ENCODE results near the gene KIRREL3.

KIRREL3 gene

DNA sequence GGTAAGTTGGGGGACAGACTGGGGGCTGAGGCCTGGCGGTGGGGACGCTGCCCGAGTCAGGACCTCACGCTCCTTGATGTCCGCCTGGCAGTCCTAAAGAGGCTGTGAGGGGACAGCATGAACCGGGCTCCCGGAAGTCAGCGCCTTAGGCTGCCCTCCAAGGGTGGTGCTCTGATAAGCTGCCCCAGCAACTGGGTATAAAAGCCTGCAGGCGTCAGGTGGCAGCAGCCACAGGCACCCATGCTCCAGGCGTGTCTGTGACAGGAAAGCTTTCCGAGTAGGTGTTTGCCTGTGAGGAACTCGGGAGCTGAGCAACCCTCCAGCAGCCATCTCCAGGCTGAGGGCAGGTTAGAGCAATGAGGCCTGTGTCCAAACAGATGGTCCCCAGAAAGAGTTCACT, 592.1 kb downstream of the KIRREL3 start:
- Histone ChIP-seq H3K4me1 (ENCODE audit: low read depth, poor library complexity, severe bottlenecking) (no peaks in the 10 kb centered on the region), H3K79me2 (ENCODE audit: insufficient read depth, low read depth) (no peaks in the 10 kb centered on the region), H3K4me2 (no peak overlapping the region), H3K9ac (no peak overlapping the region), H3K27me3 (ENCODE audit: insufficient read depth, low read depth) (no peaks in the 10 kb centered on the region), H3K27ac (no peak overlapping the region), H4K20me1 (ENCODE audit: insufficient read depth) (no peaks in the 10 kb centered on the region), H3K4me3 (IDR thresholded peaks at IDR 0.05; ENCODE audit: insufficient read depth, low read depth, low read length) (no peak overlapping the region), H2AFZ (ENCODE audit: low read depth) (no peak overlapping the region), H3K36me3 (ENCODE audit: insufficient read depth) (no peaks in the 10 kb centered on the region)
- TF ChIP-seq, protein P1, sequence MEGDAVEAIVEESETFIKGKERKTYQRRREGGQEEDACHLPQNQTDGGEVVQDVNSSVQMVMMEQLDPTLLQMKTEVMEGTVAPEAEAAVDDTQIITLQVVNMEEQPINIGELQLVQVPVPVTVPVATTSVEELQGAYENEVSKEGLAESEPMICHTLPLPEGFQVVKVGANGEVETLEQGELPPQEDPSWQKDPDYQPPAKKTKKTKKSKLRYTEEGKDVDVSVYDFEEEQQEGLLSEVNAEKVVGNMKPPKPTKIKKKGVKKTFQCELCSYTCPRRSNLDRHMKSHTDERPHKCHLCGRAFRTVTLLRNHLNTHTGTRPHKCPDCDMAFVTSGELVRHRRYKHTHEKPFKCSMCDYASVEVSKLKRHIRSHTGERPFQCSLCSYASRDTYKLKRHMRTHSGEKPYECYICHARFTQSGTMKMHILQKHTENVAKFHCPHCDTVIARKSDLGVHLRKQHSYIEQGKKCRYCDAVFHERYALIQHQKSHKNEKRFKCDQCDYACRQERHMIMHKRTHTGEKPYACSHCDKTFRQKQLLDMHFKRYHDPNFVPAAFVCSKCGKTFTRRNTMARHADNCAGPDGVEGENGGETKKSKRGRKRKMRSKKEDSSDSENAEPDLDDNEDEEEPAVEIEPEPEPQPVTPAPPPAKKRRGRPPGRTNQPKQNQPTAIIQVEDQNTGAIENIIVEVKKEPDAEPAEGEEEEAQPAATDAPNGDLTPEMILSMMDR (conservative IDR thresholded peaks at IDR 0.05; ENCODE audit: low read depth, low read length): no peak

DNA sequence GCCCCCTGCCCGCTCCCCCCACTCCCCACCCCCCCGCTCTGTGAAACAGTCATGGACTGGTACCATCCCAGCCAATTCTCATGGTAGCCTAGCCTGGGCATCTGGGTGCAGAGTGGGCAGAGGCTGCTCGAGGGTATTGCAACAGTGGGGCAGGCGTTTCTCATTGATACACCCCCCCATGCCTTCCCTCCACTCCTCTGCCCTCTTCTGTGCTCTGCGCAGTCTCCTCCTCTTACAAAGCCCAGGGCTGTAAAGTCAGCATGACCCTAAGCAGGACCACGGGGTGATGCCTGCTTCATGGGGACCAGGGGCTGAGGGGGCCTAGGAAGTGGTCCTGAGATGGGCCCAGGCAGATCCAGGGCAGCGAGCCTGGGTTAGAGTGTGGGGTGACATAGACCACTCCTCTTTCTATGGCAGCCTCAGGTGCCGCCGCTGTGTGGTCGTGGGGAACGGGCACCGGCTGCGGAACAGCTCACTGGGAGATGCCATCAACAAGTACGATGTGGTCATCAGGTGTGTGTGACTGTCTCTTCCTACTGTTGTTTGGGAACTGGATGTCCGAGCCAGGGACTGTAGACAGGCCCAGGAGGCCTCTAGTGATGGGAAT, 592.8 kb downstream of the KIRREL3 start:
- H3K27me3 ChIP-seq (ENCODE audit: insufficient read depth, low read depth): no peaks in the 10 kb centered on the region
- TF ChIP-seq, protein P1 (conservative IDR thresholded peaks at IDR 0.05; ENCODE audit: low read depth, low read length): no peak

DNA sequence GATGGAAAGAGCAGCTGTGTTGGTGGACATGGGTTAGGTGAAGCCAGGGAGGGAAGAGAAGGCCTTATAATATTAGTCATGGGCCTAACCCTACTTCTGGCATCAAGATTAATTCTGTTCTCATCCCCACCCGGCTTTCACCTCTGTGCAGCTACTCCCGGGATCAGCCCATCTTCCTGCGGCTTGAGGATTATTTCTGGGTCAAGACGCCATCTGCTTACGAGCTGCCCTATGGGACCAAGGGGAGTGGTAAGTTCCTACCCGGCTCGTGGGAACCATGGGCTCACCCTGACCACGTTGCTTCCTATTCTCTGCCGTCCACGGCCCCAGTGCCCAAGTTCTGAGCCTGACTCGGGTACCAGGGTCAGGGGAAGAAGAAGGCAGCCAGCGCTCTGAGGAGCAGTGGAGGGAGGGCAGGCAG, 593.5 kb downstream of the KIRREL3 start:
- H3K4me2 ChIP-seq: no peak overlapping the region

More for the DNA sequence above, 592.8 kb downstream of the KIRREL3 start:
- H3K9ac ChIP-seq: no peak overlapping the region
- H3K4me2 ChIP-seq: no peak overlapping the region
- no peak overlapping the region for H3K27ac ChIP-seq
- H3K79me2 ChIP-seq (ENCODE audit: insufficient read depth, low read depth): no peaks in the 10 kb centered on the region
- H3K4me1 ChIP-seq (ENCODE audit: low read depth, poor library complexity, severe bottlenecking): no peaks in the 10 kb centered on the region
- no peak overlapping the region for H3K4me3 ChIP-seq (IDR thresholded peaks at IDR 0.05; ENCODE audit: insufficient read depth, low read depth, low read length)
- H3K36me3 ChIP-seq (ENCODE audit: insufficient read depth): no peaks in the 10 kb centered on the region
- no peak overlapping the region for H2AFZ ChIP-seq (ENCODE audit: low read depth)
- H4K20me1 ChIP-seq (ENCODE audit: insufficient read depth): no peaks in the 10 kb centered on the region

DNA sequence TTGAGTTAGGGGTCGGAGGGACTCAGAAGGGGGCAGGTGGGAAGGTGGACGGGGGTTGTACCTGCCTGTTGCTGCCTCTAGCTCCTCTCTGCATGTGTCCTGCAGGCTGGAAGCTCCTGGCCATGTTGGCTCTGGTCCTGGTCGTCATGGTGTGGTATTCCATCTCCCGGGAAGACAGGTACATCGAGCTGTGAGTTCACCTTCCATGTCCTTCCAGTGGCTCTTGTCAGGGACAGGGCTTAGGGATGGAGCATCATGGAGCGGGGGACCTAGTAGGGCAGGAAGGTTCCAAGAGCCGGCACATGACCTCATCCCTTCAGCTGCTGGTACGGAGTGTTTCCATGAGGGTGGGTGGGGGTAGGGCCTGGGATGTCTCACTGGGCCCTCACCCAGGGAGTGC, 594.2 kb downstream of the KIRREL3 start:
- no peak overlapping the region for H3K4me3 ChIP-seq (IDR thresholded peaks at IDR 0.05; ENCODE audit: insufficient read depth, low read depth, low read length)
- no peak overlapping the region for H3K27ac ChIP-seq
- H3K79me2 ChIP-seq (ENCODE audit: insufficient read depth, low read depth): no peaks in the 10 kb centered on the region
- no peaks in the 10 kb centered on the region for H3K4me1 ChIP-seq (ENCODE audit: low read depth, poor library complexity, severe bottlenecking)
- H3K27me3 ChIP-seq (ENCODE audit: insufficient read depth, low read depth): no peaks in the 10 kb centered on the region
- H3K4me2 ChIP-seq: no peak overlapping the region
- no peaks in the 10 kb centered on the region for H4K20me1 ChIP-seq (ENCODE audit: insufficient read depth)
- no peak overlapping the region for H2AFZ ChIP-seq (ENCODE audit: low read depth)
- H3K9ac ChIP-seq: no peak overlapping the region
- H3K36me3 ChIP-seq (ENCODE audit: insufficient read depth): no peaks in the 10 kb centered on the region
- TF ChIP-seq, protein P1 (conservative IDR thresholded peaks at IDR 0.05; ENCODE audit: low read depth, low read length): no peak

More for the DNA sequence above, 593.5 kb downstream of the KIRREL3 start:
- Histone ChIP-seq H3K79me2 (ENCODE audit: insufficient read depth, low read depth) (no peaks in the 10 kb centered on the region), H4K20me1 (ENCODE audit: insufficient read depth) (no peaks in the 10 kb centered on the region), H2AFZ (ENCODE audit: low read depth) (no peak overlapping the region), H3K4me1 (ENCODE audit: low read depth, poor library complexity, severe bottlenecking) (no peaks in the 10 kb centered on the region), H3K27ac (no peak overlapping the region), H3K9ac (no peak overlapping the region), H3K27me3 (ENCODE audit: insufficient read depth, low read depth) (no peaks in the 10 kb centered on the region), H3K4me3 (IDR thresholded peaks at IDR 0.05; ENCODE audit: insufficient read depth, low read depth, low read length) (no peak overlapping the region), H3K36me3 (ENCODE audit: insufficient read depth) (no peaks in the 10 kb centered on the region)
- TF ChIP-seq, protein P1 (conservative IDR thresholded peaks at IDR 0.05; ENCODE audit: low read depth, low read length): no peak
